Breast epithelium (tissue), 3 donors: ENCODE measurements around the gene TRPV3.
"Not testable (repeated sequence)": the region's sequence is repeated elsewhere in the genome, so short reads cannot be mapped to it uniquely, and the experiment has no call there.

ENCODE experiments used
- CTCF ChIP-seq, 3 donors: fragments of 450-650 bp; IDR thresholded peaks; one replicate each; pipeline ENCODE4 v1.5.1; 2016 to 2017; ENCODE audit warnings: antibody characterized with exemption in 3 of 3, mild to moderate bottlenecking in 3 of 3, moderate library complexity in 3 of 3
- POLR2AphosphoS5 ChIP-seq, 3 donors: sonication (generic); formaldehyde crosslinking; IDR thresholded peaks; one replicate each; pipeline ENCODE4 v1.6.1; 2017; ENCODE audit warnings: antibody characterized with exemption in 3 of 3

- not testable (repeated sequence) for TF ChIP-seq CTCF, POLR2AphosphoS5 (IDR thresholded peaks at IDR 0.05)
These were observed 21.1 kb upstream of the TRPV3 start for GRCh38 chr17:3578667-3579066.
